SK-N-SH treated with all-trans-retinoic acid at 6 μM for 48 hours (cell line): Measurements from ENCODE around the gene GABARAPL1.
A peak's percentile ranks its signal among the peaks of the same experiment; 100 is the strongest.

Experiments
- ATAC-seq: fragments of 200-7000 bp; cut with Tn5 transposase; 3 replicates; pipeline ENCODE4 v1.9.1; 2020; ENCODE audit warnings: mild to moderate bottlenecking, moderate library complexity
- ARNTL ChIP-seq: fragments of 450-650 bp; formaldehyde crosslinking; IDR thresholded peaks from 2 replicates; pipeline ENCODE4 v1.5.0; 2020; ENCODE audit warnings: low read depth, mild to moderate bottlenecking, moderate library complexity, borderline replicate concordance
- CREB5 ChIP-seq: fragments of 250-450 bp; sonication (Bioruptor Pico); IDR thresholded peaks from 2 replicates; pipeline ENCODE4 v1.5.1; 2020; ENCODE audit warnings: low read depth, mild to moderate bottlenecking, moderate library complexity
- CSDC2 ChIP-seq: fragments of 250-450 bp; sonication (Bioruptor Pico); IDR thresholded peaks from 2 replicates; pipeline ENCODE4 v1.5.0; 2020; ENCODE audit warnings: mild to moderate bottlenecking, moderate library complexity
- CSRNP3 ChIP-seq: fragments of 250-450 bp; sonication (Bioruptor Pico); IDR thresholded peaks from 2 replicates; pipeline ENCODE4 v1.5.1; 2021; ENCODE audit warnings: mild to moderate bottlenecking, moderate library complexity
- ESRRG ChIP-seq: fragments of 250-450 bp; sonication (Bioruptor Pico); IDR thresholded peaks from 2 replicates; pipeline ENCODE4 v1.6.1; 2021; ENCODE audit warnings: mild to moderate bottlenecking
- ISL1 ChIP-seq: fragments of 250-450 bp; sonication (Bioruptor Pico); IDR thresholded peaks from 2 replicates; pipeline ENCODE4 v2.1.2; 2022; ENCODE audit warnings: mild to moderate bottlenecking, moderate library complexity
- OSR1 ChIP-seq: fragments of 250-450 bp; sonication (Bioruptor Pico); IDR thresholded peaks from 2 replicates; pipeline ENCODE4 v1.8.0; 2022; ENCODE audit warnings: moderate library complexity, mild to moderate bottlenecking, inconsistent platforms
- PATZ1 ChIP-seq: fragments of 250-450 bp; sonication (Bioruptor Pico); IDR thresholded peaks from 2 replicates; pipeline ENCODE4 v1.8.0; 2020; ENCODE audit warnings: mild to moderate bottlenecking, moderate library complexity, borderline replicate concordance
- PPARA ChIP-seq: fragments of 250-450 bp; sonication (Bioruptor Pico); IDR thresholded peaks from 2 replicates; pipeline ENCODE4 v1.5.0; 2020; ENCODE audit warnings: mild to moderate bottlenecking, borderline replicate concordance
- RARB ChIP-seq: fragments of 250-450 bp; sonication (Bioruptor Pico); IDR thresholded peaks from 2 replicates; pipeline ENCODE4 v1.8.0; 2021; ENCODE audit warnings: mild to moderate bottlenecking, moderate library complexity
- SNAI2 ChIP-seq: fragments of 250-450 bp; sonication (Bioruptor Pico); IDR thresholded peaks from 2 replicates; pipeline ENCODE4 v1.5.0; 2020; ENCODE audit warnings: mild to moderate bottlenecking, moderate library complexity
- TCF4 ChIP-seq: fragments of 250-450 bp; sonication (Bioruptor Pico); IDR thresholded peaks from 2 replicates; pipeline ENCODE4 v1.8.0; 2021; ENCODE audit warnings: mild to moderate bottlenecking, moderate library complexity, borderline replicate concordance
- TOX ChIP-seq: fragments of 250-450 bp; sonication (Bioruptor Pico); IDR thresholded peaks from 2 replicates; pipeline ENCODE4 v1.8.0; 2021; ENCODE audit warnings: mild to moderate bottlenecking, moderate library complexity, borderline replicate concordance
- TSHZ2 ChIP-seq: fragments of 250-450 bp; sonication (Bioruptor Pico); IDR thresholded peaks from 2 replicates; pipeline ENCODE4 v1.5.0; 2020; ENCODE audit warnings: mild to moderate bottlenecking, moderate library complexity
- ZC3H10 ChIP-seq: fragments of 250-450 bp; sonication (Bioruptor Pico); IDR thresholded peaks from 2 replicates; pipeline ENCODE4 v1.5.1; 2021; ENCODE audit warnings: mild to moderate bottlenecking, moderate library complexity
- ZFP3 ChIP-seq: fragments of 250-450 bp; sonication (Bioruptor Pico); IDR thresholded peaks from 2 replicates; pipeline ENCODE4 v1.5.0; 2020; ENCODE audit warnings: mild to moderate bottlenecking, moderate library complexity
- ZNF8 ChIP-seq: fragments of 450-650 bp; formaldehyde crosslinking; IDR thresholded peaks from 2 replicates; pipeline ENCODE4 v1.5.0; 2020; ENCODE audit warnings: mild to moderate bottlenecking, moderate library complexity

The GABARAPL1 gene

GRCh38 chr12:10211101-10211939 lies 1.4 kb upstream of the GABARAPL1 start:
- no peak for ATAC-seq
- no peak for TF ChIP-seq PATZ1 (CRISPR knock-in tag)
- no peak for TF ChIP-seq OSR1
- TF ChIP-seq ESRRG = no peak
- TF ChIP-seq RARB (CRISPR knock-in tag) = no peak

- ATAC-seq = peak; percentile 96
- TF ChIP-seq ZFP3 (0 out of 2 replicates have a peak, but pooled peaks have one; percentile 35), TOX (CRISPR knock-in tag) (no peak)
These were observed 538 bp upstream of the GABARAPL1 start for GRCh38 chr12:10211940-10212738.

GRCh38 chr12:10213168-10214135 lies 775 bp downstream of the GABARAPL1 start:
- peak; percentile 54 for ATAC-seq
- TF ChIP-seq ARNTL (CRISPR knock-in tag) (no peak), CSDC2 (CRISPR knock-in tag) (no peak), ISL1 (CRISPR knock-in tag) (no peak), TOX (CRISPR knock-in tag) (no peak), ZC3H10 (no peak), OSR1 (no peak), PPARA (CRISPR knock-in tag) (no peak), TCF4 (CRISPR knock-in tag) (no peak), TSHZ2 (CRISPR knock-in tag) (no peak), ZNF8 (CRISPR knock-in tag) (no peak), CSRNP3 (CRISPR knock-in tag) (no peak), RARB (CRISPR knock-in tag) (no peak), SNAI2 (CRISPR knock-in tag) (no peak), CREB5 (CRISPR knock-in tag) (no peak), ESRRG (no peak)
